SK-N-MC (cell line): Measurements from ENCODE around the gene ZFAND2A.

Source experiments
- EZH2 ChIP-seq: fragments of 200-600 bp; sonication (generic); IDR thresholded peaks from one replicate; pipeline ENCODE4 v1.6.1; 2017; ENCODE audit warnings: antibody characterized with exemption
- POLR2AphosphoS5 ChIP-seq: IDR thresholded peaks from 2 replicates; pipeline ENCODE4 v1.6.1; 2012; ENCODE audit warnings: mild to moderate bottlenecking, low read depth, low read length, borderline replicate concordance

DNA sequence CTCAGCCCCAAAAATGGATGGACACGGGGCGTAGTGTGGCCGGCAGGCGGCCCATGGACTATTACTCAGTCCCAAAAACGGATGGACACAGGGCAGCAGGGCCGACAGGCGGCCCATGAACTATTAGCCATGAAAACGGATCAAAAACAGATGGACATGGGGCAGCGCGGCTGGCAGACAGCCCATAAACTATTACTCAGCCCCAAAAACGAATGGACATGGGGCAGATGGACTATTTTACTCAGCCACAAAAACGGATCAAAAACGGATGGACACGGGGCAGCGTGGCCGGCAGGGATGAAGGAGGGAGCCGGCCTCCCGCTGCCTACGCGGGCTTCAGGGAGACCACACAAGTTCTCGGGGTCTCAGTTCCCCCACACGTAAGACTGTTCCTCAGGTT lies 39.2 kb downstream of the ZFAND2A start:
- TF ChIP-seq EZH2 (no peak), POLR2AphosphoS5 (no peak)
